ENCODE measurements around the gene FBLN2. TPM values are rescaled to one million over a fixed set of nuclear protein-coding genes. Genes with fewer than 3 reads are reported as not detected.

FBLN2 gene
- total RNA-seq, 2 donors from 2014 or later, result 12.8 to 318 TPM

DNA sequence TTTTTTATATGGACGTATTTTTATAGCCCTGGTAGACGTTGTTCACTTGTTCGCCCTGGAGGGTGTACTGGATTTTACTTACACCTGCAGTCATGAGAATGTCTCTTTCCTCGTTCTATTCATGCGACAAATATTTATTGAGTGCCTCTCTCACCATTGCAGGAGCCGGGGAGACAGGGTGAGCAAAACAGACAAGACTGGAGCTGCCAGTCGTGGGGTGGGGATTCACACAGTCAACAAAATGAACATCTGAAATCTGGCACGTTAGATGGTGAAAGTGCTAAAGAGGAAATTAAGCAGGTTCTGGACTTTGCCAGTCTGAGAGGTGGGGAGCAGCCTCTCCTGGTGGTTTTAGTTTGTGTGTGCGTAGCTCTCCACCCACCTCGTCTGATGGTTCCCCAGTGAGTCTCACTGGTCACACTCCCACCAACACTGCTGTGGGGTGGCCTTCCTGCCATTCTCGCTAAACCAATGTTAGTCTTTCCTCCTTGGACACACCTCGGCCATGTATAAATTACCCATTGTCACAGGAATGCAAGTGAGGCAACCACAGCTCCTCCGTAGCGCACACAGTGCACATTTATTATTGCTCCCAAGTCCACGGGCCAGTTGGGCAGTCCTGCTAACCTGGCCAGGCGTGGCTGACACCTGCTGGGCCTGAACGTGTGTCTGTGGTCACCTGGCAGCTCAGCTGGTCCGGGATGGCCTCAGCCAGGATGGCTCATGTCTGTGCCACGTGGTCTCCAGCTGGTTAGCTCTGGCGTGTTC, 31.5 kb downstream of the FBLN2 start:
- peak; percentile 50 for DNase-seq (ENCODE audit: low spot score)
- intact Hi-C loops (cut with DNase I), result no loop called here
- 34% methylated on average over 20 of the region's 20 CpGs for WGBS
- Histone ChIP-seq H3K9me3 (no peaks in the 10 kb centered on the region), H3K4me3 (no peak overlapping the region), H3K27me3 (replicated peaks; ENCODE audit: insufficient read depth) (no peaks in the 10 kb centered on the region), H3K4me1 (replicated peaks) (no peaks in the 10 kb centered on the region), H3K36me3 (no peaks in the 10 kb centered on the region), H3K27ac (peak overlapping the region in 1 of 2 donors; percentile 20)
- peak; percentile 53 for TF ChIP-seq POLR2AphosphoS5 (IDR thresholded peaks at IDR 0.05)
- TF ChIP-seq, protein P1, sequence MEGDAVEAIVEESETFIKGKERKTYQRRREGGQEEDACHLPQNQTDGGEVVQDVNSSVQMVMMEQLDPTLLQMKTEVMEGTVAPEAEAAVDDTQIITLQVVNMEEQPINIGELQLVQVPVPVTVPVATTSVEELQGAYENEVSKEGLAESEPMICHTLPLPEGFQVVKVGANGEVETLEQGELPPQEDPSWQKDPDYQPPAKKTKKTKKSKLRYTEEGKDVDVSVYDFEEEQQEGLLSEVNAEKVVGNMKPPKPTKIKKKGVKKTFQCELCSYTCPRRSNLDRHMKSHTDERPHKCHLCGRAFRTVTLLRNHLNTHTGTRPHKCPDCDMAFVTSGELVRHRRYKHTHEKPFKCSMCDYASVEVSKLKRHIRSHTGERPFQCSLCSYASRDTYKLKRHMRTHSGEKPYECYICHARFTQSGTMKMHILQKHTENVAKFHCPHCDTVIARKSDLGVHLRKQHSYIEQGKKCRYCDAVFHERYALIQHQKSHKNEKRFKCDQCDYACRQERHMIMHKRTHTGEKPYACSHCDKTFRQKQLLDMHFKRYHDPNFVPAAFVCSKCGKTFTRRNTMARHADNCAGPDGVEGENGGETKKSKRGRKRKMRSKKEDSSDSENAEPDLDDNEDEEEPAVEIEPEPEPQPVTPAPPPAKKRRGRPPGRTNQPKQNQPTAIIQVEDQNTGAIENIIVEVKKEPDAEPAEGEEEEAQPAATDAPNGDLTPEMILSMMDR (IDR thresholded peaks at IDR 0.05), result no peak
- no peak for TF ChIP-seq POLR2A (IDR thresholded peaks at IDR 0.05)

DNA sequence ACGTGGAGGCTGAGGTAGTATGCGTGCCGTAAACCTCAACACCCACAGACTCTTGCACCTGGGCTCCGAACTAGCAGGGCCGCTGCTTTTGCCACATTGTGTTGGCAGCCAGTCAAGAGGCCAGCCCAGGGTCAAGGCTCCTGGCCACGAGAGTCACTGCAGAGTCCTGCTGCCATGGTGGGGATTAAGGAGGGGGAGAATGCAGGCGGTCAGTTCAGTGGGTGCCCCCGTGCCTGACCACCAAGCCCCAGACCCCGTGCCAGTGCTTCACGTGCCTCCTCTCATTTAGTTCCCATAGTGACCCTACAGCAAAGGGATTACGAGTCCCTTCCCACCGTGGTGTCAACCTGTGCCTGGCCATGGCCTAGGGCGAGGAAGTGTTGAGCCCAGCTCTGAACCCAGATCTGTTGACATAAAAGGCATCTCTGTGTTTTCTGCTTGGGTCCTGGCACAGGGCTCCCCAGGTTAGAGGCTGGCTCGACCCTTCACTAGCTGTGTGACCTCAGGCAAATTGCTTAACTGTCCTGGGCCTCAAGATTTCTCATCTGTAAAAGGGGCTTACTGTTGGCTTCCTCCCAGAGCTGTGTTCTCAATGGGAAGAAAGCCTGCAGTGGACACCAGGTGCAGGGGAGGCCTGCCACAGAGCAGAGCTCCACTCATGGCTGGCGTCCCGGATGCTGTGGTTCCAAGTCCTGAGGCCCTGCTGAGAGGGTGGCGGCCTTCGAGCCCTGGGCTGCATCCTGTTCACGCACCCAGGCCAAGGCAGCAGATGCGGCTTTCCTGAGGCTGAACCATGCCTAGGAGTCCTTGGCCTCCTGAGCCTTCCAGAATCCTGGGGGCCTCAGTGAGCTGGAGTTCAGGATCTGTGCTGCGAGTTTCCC, 32.8 kb downstream of the FBLN2 start:
- Histone ChIP-seq H3K36me3 (no peaks in the 10 kb centered on the region), H3K27ac (no peak overlapping the region), H3K27me3 (replicated peaks; ENCODE audit: insufficient read depth) (no peaks in the 10 kb centered on the region), H3K4me3 (no peak overlapping the region), H3K4me1 (replicated peaks) (no peaks in the 10 kb centered on the region), H3K9me3 (no peaks in the 10 kb centered on the region)
- intact Hi-C loops (cut with DNase I), result no loop called here
- 75% methylated on average over 20 of the region's 21 CpGs for WGBS
- DNase-seq (ENCODE audit: low spot score), result no peak
- TF ChIP-seq POLR2A (IDR thresholded peaks at IDR 0.05) (no peak), POLR2AphosphoS5 (IDR thresholded peaks at IDR 0.05) (no peak)
- TF ChIP-seq, protein P1 (IDR thresholded peaks at IDR 0.05), result no peak

DNA sequence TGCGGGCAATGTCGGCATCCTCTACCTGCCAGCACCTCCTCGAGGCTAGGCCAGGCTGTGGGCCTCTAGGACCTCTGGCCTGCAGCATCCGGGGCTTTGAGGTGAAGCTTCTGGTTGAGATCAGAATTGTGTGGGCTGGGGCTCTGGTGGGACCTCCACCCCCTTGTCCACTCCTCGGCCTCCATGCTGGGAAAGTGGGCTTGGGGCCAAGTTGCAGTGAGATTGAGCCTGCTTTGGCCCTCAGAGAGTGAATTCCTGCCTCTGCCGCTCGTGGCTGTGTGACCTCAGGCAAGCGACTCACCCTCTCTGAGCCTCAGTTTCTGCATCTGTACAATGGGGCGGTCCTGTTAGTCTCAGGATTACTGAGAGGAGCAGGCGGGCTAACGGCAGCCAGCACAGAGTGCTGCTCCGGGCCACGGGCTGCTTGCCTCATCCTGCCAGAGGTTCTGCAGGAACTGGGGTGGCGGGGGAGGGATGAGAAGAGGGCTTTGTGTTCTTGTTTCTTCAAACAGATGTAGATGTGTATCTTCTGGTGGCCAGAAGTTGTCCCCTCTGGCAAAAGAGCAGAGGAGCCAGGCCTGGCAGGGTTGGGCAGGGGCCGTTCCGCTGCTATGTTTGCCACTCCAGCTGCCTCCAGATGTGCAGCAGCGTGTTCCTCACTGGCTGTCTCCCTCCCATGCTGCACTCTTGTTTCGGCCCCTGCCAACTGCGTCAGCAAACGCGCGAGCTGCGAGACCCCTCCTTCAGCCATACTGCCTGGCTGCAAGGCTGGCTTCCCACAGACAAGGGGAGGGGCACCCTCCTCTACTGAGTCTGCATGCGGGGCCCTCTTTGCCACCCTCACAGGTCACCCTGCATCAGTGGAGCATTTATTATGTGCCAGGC, 33.7 kb downstream of the FBLN2 start:
- intact Hi-C loops (cut with DNase I), result no loop called here
- WGBS, result 63% methylated on average over 23 of the region's 24 CpGs
- Histone ChIP-seq H3K36me3 (no peaks in the 10 kb centered on the region), H3K27me3 (replicated peaks; ENCODE audit: insufficient read depth) (no peaks in the 10 kb centered on the region), H3K9me3 (no peaks in the 10 kb centered on the region), H3K4me3 (no peak overlapping the region), H3K27ac (no peak overlapping the region), H3K4me1 (replicated peaks) (no peaks in the 10 kb centered on the region)
- DNase-seq (ENCODE audit: low spot score), result no peak
- TF ChIP-seq POLR2AphosphoS5 (IDR thresholded peaks at IDR 0.05) (no peak), POLR2A (IDR thresholded peaks at IDR 0.05) (no peak)
- TF ChIP-seq, protein P1 (IDR thresholded peaks at IDR 0.05), result no peak

DNA sequence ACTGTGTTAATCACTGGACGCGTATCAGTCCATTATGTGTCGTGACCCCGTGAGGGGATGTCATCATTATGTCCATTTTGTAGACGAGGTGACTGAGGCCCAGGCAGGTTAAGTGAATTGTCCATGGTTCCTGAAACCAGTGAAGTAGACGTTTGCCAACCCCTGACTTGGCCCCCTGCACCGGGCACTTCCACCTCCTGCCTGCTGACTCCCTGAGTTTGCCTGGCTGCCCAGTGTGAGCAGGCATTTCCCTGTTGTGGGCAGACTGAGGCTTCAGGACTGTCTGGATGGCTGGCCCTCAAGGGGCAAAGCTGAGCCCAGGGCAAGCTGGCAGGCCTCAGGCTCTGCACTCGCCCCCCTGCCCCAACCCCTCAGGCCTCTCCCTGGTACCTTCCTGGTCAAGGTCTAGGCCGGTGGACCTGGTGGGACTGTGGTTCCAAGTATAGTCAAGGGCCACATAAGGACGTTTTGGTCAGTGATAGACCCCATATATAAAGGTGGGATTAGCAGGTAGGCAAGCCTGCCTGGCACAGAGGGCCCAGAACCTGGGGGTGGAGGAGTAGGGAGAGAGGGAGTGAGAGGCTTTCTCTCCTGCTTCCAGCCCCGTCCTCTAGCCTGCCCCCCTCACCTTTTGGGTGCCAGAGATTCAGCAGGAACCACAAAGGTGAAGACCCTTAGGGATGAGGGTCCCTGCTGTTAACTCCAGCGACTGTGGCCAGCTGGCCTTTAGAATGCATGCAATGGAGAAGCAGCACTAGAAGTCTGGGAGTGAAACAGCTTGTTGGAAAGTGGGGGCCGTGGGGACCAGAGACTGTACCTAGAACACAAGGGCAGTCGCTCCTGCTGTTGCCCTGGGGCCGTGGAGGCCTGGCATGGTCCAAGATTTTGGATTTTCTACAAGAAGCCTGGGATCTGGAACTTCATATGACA, 34.6 kb downstream of the FBLN2 start:
- Histone ChIP-seq H3K9me3 (no peaks in the 10 kb centered on the region), H3K4me3 (no peak overlapping the region)

More for the DNA sequence above, 34.6 kb downstream of the FBLN2 start:
- Histone ChIP-seq H3K36me3 (no peaks in the 10 kb centered on the region), H3K27ac (no peak overlapping the region), H3K27me3 (replicated peaks; ENCODE audit: insufficient read depth) (no peaks in the 10 kb centered on the region), H3K4me1 (replicated peaks) (no peaks in the 10 kb centered on the region)
- no peak for DNase-seq (ENCODE audit: low spot score)
- no peak for TF ChIP-seq POLR2AphosphoS5 (IDR thresholded peaks at IDR 0.05)
- TF ChIP-seq, protein P1 (IDR thresholded peaks at IDR 0.05), result no peak
- no peak for TF ChIP-seq POLR2A (IDR thresholded peaks at IDR 0.05)
- intact Hi-C loops (cut with DNase I), result no loop called here
- 83% methylated on average over 15 of the region's 15 CpGs for WGBS
